ENCODE results near the gene ACTA1. TPM values are rescaled to one million over a fixed set of nuclear protein-coding genes. Genes with fewer than 3 reads are reported as not detected.
A peak's percentile ranks its signal among the peaks of the same experiment; 100 is the strongest.
"Not testable (repeated sequence)": the region's sequence is repeated elsewhere in the genome, so short reads cannot be mapped to it uniquely, and the experiment has no call there.

Gene ACTA1
- total RNA-seq, 3 donors from 2014 or later: 0.33 TPM; not detected in 2

DNA sequence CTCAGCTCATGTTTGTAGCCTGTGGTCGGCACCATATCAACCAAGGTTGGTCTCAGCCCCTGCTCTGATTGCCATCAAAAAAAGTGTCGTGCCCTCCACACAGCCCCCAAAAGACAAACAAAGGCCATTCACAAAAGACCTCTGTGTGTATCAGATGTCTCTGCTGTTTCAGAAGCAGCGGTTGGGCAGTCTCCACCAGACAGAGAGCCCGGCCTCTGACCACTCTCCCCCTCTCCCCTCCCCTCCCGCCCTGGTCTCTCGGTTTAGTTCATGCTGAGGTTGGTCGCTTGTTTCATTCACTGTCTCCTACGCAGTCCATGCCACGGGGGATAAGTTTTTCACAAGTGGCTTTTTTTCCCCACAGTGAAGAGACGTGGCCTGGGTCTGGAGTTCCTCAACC, 27.1 kb downstream of the ACTA1 start:
- no peaks in the 10 kb centered on the region for H3K36me3 ChIP-seq
- intact Hi-C loops (cut with DNase I; ENCODE audit: low total_unique reads): loop anchor here (1.0 kb wide), 1 partner anchor 46 kb away; no protein-coding TSS in a partner anchor
- peaks cover 0 to 54% of the 10 kb centered on the region in 2 donors for H3K27me3 ChIP-seq
- no peaks in the 10 kb centered on the region for H3K4me1 ChIP-seq
- peak overlapping the region in 1 of 3 donors; percentile 52 for H3K4me3 ChIP-seq
- no peak for DNase-seq (ENCODE audit: low spot score in 2 of 2)
- H3K9me3 ChIP-seq: no peaks in the 10 kb centered on the region
- H3K27ac ChIP-seq: no peak overlapping the region
- no peak for TF ChIP-seq CTCF (IDR thresholded peaks at IDR 0.05)
- no peak for TF ChIP-seq POLR2AphosphoS5 (IDR thresholded peaks at IDR 0.05)
- no peak for TF ChIP-seq POLR2A (IDR thresholded peaks at IDR 0.05)

DNA sequence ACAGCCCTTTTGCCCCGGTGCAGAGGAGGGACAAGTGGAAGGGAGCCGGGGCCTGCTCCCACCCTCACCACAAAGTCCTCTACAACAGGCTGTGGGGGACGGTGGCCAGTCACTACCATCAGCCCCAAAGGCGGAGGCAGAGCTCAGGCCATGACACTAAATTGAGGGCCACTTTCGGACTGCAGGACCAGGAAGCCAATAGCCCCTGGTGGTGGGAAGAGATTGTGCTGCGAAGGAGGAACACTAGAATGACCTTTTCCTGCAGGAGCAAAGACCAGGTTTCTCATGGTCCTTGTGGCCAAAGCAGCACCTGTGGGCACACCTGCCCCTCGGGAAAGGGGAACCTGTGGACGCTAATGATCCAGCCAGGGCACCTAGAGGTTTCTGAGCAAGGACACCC, 30.3 kb downstream of the ACTA1 start:
- Histone ChIP-seq H3K4me1 (no peaks in the 10 kb centered on the region), H3K27me3 (peaks cover 0 to 34% of the 10 kb centered on the region in 2 donors), H3K9me3 (no peaks in the 10 kb centered on the region), H3K27ac (no peak overlapping the region), H3K4me3 (no peak overlapping the region), H3K36me3 (no peaks in the 10 kb centered on the region)
- DNase-seq (ENCODE audit: low spot score in 2 of 2): no peak
- intact Hi-C loops (cut with DNase I; ENCODE audit: low total_unique reads): no loop called here
- no peak for TF ChIP-seq CTCF (IDR thresholded peaks at IDR 0.05)
- no peak for TF ChIP-seq POLR2A (IDR thresholded peaks at IDR 0.05)
- TF ChIP-seq POLR2AphosphoS5 (IDR thresholded peaks at IDR 0.05): no peak

- H3K27me3 ChIP-seq: peaks cover 0 to 28% of the 10 kb centered on the region in 2 donors
- intact Hi-C loops (cut with DNase I; ENCODE audit: low total_unique reads): no loop called here
These were observed 30.9 kb downstream of the ACTA1 start for GRCh38 chr1:229402993-229403392.

GRCh38 chr1:229402329-229402728, 31.6 kb downstream of the ACTA1 start:
- intact Hi-C loops (cut with DNase I; ENCODE audit: low total_unique reads); H3K9me3 ChIP-seq; H3K4me3 ChIP-seq; H3K27ac ChIP-seq; DNase-seq (ENCODE audit: low spot score in 2 of 2); H3K36me3 ChIP-seq; H3K4me1 ChIP-seq: not testable (repeated sequence)
- peaks cover 0 to 23% of the 10 kb centered on the region in 2 donors for H3K27me3 ChIP-seq

More at GRCh38 chr1:229402993-229403392, 30.9 kb downstream of the ACTA1 start:
- H3K4me3 ChIP-seq: no peak overlapping the region
- DNase-seq (ENCODE audit: low spot score in 2 of 2): no peak
- no peaks in the 10 kb centered on the region for H3K9me3 ChIP-seq
- no peaks in the 10 kb centered on the region for H3K36me3 ChIP-seq
- no peak for TF ChIP-seq CTCF (IDR thresholded peaks at IDR 0.05)
- no peak for TF ChIP-seq POLR2AphosphoS5 (IDR thresholded peaks at IDR 0.05)
- TF ChIP-seq POLR2A (IDR thresholded peaks at IDR 0.05): no peak
- no peaks in the 10 kb centered on the region for H3K4me1 ChIP-seq
- H3K27ac ChIP-seq: no peak overlapping the region

DNA sequence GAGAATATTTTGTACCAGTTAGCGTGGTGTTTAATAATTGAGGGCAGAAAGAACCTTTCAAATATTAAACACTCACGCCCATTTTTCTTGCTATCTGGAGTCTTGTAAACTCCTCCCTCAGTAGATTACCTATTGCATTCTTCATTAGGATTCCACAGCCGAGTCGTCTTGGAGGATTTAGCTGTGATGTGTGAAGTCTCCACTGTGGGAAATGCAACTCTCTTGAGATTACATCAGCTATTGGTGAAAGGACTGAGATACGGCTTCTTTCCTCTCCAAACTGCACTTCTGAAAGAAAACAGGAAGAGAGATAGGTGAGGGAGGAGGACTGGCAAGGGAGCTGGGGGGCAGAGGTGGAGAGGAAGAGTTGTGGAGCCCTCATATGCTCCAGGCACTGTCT, 36.1 kb downstream of the ACTA1 start:
- H3K27me3 ChIP-seq: peaks cover 0 to 6% of the 10 kb centered on the region in 2 donors
- H3K27ac ChIP-seq: no peak overlapping the region
- no peak for DNase-seq (ENCODE audit: low spot score in 2 of 2)
- TF ChIP-seq CTCF (IDR thresholded peaks at IDR 0.05): no peak
- TF ChIP-seq POLR2A (IDR thresholded peaks at IDR 0.05): no peak
- TF ChIP-seq POLR2AphosphoS5 (IDR thresholded peaks at IDR 0.05): no peak
- no peaks in the 10 kb centered on the region for H3K9me3 ChIP-seq
- intact Hi-C loops (cut with DNase I; ENCODE audit: low total_unique reads): no loop called here
- H3K36me3 ChIP-seq: no peaks in the 10 kb centered on the region
- no peak overlapping the region for H3K4me3 ChIP-seq
- H3K4me1 ChIP-seq: no peaks in the 10 kb centered on the region
